HG02970 (cell line): Measurements from ENCODE around the gene RRH.
"Not testable (repeated sequence)": the region's sequence is repeated elsewhere in the genome, so short reads cannot be mapped to it uniquely, and the experiment has no call there.

Experiments used
- ATAC-seq: cut with Tn5 transposase; IDR thresholded peaks from one replicate; pipeline ENCODE4 v1.9.1; 2021; ENCODE audit warnings: mild to moderate bottlenecking, moderate library complexity, moderate number of reproducible peaks; ENCODE audit not compliant: unreplicated experiment, low FRiP score

Gene RRH

DNA sequence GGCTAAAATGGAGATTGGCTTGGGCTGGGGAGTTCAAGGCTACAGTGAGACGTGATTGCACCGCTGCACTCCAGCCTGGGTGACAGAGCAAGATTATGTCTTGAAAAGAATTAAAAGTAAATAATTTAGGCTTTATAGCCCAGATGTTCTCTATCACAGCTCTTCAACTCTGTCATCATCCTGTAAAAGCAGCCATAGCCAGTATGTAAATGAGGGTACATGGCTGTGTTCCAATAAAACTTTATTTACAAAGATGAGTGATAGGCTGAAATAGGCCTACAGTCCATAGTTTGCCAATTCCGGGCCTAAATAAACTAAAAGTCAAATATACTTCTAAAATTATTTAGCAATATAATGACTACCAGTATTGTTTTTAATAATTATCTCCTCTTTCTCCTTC is 9.2 kb downstream of the RRH start:
- ATAC-seq: no peak

DNA sequence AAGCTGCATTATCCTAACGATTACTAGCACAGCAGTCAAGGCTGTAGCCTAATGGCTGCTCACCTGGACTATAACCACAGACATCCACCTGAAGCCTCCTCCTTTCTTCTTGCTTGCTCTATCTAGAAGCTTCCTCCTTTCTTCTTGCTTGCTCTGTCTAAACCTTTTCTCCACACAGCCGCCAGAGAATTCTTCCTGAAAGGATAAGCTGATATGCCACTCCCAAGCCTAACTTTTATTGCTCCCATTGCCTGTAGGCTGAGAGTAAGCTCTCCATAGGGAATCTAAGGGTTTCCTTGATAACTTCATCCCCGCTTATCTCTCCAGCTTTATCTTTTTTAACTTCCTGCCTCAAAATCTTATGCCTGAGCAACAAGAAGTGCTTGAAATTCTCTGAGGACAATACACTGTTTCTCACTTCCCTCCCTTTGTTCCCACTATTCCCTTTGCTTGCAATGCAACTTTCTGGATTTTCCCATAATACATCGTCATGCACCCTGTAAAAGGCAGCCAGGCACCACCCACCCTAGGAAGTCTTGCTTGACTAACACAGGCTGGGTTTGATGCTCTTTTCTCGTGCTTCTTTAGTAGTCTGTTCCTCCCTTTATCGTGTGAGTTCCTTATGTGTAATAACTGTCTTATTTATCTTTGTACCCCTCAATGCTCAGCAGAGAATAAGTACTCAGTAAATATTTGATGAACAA is 18.8 kb downstream of the RRH start:
- no peak for ATAC-seq

DNA sequence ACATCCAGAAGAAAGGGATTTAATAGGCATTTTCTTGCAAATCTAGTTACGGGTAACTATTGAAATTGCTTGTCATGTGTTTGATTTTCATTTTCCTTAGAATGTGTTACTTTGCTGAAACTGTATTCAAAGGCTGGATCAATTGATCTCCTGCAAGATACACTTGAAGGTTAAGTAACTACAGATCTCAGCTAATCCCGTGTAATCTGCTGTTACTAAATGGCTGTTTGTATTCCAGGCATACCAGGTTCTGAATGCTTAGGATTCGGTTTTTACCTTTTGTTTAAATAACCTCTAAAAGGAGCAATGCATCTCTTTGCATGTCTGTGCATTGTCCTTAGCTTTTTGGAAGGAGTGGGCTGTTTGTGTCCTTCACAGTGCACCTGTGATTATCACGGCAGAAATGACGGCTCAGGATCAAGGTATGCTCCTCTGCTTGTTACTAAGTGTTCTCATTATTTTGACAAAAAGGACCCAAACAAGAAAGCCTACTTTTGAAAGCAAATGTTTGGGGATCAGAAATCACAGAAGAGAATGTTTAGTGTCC is 20.2 kb downstream of the RRH start, which contains the start of gene LRIT3:
Gene LRIT3, plus strand, starts transcription at position 212 of the 547 bp plus-strand sequence. Its CDS starts 95 bp downstream, at position 307.
- ATAC-seq: no peak

DNA sequence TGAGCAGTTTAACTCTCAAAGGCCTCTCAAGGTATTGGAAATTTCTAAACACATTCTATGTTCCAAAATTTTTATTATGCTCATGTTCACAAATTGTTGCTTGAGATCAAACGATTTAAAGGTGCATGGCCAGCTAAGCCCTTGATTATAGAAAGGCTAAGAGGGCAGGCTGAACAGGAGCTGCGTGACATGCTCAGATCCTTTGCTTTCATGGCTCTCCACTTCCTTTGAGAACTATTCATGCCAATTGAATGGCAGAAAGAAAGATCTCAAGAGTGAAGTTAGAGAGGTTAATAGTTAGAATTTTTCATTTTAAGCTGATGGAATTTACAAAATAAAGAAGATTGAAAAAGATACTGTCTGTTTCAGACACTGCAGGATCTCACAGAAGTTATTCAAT is 20.7 kb downstream of the RRH start:
- ATAC-seq: no peak

DNA sequence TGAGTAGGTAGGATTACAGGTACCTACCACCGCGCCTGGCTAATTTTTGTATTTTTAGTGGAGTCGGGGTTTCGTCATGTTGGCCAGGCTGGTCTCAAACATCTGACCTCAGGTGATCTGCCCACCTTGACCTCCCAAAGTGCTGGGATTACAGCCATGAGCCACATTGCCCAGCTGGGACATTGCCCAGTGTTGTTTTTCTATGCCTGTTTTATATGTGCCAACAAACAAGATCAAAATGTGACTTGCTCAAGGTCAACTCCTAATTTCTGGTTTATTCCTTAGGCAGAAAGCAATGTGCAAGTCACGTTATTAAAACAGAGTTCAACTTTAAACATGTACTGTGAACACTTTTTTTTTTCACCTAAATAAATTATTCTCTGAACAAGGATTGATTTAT is 22.8 kb downstream of the RRH start:
- no peak for ATAC-seq

DNA sequence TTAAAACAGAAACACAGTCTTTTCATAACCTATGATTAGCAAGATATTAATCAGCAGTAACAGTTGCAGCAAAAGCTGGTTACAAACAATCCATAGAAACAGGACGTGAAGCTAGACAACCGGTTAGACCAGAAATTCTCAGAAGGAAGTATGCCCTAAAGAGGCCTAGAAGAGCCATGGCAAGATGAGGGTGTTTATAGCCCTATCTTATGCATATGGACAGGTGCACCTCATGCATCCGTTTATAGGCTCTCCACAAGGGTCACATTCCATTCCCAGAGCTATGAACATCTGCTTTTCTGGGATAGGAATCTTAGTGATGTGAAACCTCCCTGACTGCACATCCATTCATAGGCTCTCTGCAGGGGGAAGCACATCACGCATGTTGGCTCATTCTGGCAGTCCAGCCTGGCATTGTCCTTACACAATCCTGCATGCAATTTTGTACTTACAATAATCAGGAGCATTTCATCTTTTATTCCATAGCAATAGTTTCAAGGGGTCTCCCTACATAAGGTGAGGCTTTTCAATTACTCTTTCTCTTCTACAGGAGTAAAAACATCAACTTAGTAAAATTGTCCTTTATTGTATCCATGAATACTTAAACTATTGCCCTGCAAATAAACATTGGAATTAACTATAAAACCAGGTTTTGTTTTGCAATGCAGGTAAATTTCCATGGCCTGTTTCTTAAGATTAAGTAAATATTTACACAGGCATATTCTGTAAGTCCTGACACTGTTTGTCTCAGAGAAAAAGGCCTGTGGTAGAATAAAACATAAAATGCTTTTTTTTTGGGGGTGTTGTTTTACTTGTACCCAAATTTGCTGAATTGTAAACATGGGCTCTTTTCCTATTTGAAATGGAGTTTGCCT is 31.9 kb downstream of the RRH start:
- ATAC-seq: not testable (repeated sequence)

DNA sequence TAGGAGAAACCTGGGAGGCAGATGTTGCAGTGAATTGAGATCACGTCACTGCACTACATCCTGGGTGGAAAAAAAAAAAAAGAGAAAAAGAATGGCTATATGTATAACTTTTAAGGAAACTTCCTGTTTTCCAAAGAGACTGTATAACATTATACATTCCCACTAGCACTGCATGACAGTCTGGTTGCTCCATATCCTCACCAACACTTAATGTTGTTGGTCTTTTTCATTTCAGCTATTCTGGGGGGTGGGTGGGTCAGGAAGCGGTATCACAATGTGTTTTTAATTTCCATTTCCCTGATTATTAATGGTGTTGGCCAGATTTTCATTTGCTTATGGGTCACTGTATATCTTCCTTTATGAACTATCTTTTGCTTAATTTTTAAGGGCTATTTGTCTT is 33.5 kb downstream of the RRH start:
- ATAC-seq: no peak

DNA sequence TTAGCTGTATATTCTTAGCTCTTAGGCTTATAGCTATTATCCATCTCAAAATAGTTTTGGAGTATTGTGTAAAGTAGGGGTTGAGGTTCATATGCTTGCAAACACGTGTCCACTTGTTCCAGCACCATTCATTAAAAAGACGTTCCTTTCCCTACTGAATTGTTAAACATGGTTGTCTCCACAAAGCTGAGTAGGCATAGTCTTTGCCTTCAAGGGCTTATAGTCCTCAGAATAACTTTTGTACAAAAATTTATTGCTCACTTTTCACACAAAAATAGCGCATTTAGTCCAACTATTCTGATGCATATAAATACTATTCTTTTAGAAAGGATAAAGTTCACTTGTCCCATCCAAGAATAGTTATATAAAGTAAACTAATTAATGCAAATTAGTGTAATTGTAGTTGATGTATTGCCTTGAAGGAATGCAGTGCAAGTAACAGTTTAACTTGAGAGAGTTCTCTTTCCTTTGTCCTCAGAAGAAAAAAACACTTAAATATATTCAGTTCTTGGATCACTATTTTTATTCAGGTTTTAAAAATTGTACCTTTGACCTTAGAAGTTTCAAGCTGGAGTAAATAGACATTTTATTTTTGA is 34.2 kb downstream of the RRH start:
- ATAC-seq: no peak

DNA sequence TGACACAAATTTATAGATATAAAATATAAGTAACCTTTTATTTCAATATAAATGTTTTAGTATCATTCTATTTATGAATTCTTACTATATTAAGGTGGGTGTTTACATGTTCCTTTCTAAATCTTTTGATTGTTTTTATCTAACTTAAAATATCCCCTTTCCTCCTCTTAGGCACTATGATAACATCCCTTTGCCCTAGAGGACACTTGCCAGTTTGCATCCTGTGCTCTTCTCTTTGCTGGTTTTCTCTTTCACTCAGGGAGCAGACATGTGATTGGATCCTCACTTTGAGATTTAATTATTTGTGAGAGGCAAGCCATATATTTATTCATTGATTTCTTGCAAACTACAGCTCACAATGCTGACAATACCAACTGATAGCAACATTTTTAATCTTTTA is 36.4 kb downstream of the RRH start:
- no peak for ATAC-seq

DNA sequence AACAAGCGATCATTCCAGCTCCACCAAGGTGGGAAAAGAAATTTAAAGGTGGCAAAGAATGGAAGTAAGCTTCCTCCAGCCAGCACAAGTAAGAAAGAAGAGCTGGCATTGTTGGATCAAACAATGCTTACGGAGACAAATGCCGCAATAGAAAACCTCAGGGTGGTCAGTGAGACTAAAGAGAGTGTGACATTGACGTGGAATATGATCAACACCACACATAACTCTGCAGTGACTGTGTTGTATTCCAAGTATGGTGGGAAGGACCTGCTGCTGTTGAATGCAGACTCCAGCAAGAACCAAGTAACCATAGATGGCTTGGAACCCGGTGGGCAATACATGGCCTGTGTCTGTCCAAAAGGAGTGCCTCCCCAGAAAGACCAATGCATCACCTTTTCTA is 42.3 kb downstream of the RRH start:
- ATAC-seq: no peak

DNA sequence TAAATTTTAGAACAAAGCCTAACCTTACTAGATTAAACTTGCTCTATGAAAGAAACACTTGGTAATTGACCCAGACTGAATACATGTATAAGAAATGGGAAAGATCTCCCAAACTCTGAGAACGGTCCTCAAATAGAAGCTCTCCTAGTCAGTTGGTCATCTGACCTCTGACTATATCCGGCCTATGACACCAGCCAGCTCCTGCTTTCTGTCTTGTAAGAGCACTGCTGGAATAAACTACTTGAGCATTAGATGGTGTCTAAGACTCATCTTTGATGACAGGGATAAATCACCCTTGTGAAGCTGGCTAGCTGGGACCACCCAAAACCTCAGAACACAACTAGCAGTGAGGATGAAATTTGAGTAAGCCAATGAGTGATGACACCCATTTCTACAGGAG is 44.3 kb downstream of the RRH start:
- no peak for ATAC-seq

DNA sequence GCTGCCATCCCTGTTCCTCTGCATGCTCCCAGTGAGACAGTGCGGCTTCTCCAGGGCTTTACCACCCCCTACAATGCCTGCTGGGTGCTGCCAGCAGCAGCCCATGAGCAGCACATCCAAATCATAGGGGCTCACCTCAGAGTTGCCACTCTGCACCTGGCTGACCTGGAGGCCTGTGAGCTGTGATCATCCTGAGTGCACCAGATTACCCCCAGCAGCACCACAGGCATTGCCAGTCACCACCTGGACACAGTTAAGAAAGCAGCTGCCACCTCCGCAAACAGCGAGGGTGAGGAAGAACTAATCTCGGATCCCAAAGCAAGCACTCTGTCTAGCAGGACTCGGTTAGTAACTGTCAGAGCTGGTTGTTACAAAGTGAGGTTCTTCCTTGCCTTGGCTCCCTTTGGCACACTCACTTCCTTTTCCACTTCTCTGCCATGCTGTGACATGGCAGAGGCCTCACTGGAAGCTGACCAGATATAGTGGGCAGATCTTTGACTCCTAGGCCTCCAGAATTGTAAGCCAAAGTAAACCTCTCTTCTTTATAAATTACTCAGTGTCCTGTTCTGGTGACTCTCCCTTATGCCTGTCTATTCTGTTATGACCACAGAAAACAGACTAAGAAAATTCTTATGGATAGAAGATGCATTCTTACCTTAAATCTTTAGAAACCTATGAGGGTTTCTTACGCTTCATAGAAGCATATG is 45.3 kb downstream of the RRH start:
- no peak for ATAC-seq

DNA sequence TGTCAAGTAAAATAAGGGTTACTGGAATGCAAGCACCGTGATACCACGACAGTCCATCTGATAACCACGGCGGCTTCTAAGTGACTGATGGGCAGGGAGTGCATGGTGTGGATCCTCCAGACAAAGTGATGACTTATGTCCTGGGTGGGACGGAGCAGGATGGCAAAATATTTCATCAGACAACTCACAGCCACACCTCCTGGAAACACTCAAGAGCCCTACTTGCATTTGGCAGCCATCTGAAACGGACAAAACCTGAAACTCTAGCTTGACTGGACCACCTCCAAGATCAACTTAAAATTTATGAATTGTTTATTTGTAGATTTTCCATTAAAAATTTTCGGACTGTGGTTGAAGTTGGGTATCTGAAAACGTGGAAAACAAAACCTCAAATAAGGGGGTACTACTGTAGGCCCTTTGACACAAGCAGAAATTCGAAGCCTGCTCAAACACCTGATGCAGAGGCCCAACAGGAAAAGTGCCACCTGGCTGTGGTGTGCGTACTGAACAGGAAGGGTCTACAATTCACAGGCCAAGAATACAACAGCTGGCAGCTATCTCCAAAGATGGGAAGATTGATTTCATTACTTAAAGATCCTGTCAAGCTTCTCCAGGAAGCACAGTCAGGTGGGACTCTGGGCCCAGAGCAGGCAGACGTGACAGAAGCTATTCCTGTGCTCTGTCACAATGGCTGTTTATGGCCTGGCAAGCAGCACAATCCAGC is 46.2 kb downstream of the RRH start:
- no peak for ATAC-seq

DNA sequence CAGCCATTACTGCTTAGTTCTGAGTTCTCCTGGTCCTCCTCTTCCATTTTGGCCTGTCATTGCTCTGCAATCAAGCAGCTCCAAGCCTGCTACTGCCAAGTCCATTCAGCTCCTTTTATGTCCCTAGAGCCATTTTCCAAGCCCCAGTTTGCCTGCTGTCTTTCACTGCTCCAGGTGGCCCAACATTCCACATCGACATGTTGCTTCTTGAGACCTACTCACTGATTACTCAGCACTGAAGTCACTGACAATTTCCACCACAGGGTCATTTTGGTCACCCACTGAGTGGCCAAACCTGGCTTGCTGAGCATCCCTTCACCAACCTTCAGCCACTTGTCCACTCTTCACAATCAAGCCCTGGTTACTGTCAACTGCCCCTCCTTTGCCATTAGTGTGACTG is 47.3 kb downstream of the RRH start:
- no peak for ATAC-seq

DNA sequence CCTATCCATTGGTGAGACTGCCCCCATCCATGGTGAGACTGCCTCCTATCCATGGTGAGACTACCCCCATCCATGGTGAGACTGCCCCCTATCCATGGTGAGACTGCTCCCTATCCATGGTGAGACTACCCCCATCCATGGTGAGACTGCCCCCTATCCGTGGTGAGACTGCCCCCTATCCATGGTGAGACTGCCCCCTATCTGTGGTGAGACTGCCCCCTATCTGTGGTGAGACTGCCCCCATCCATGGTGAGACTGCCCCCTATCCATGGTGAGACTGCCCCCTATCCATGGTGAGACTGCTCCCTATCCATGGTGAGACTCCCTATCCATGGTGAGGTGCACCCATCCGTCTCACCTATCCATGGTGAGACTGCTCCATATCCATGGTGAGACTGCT is 47.8 kb downstream of the RRH start:
- ATAC-seq: not testable (repeated sequence)

DNA sequence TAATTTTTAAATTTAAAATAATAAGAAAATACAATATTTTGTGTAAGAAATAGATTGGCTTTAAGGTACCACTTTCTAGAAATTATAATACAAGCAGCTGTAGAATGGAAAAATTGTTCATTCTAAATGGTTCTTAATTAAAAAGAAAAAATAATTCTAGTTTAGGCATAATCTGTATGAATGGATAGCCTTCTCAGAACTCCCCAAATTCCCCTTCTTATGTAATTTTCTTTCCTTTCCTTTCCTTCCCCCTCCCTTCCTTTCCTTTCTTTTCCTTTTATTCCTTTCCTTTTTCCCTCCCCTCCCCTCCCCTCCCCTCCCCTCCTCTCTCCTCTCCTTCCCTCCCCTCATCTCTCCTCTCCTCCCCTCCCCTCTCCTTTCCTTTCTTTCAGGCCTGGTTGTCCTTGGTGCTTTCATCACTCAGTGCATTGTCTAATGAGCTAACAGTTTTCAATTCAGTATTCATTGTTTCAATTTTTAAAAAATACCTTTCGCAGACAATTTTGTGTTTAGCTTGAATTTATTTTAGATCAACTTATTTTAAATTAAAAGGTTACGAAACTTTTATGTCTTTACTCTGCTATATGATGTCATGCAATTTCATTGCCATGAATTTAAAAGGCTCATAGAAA is 49.0 kb downstream of the RRH start:
- no peak for ATAC-seq

DNA sequence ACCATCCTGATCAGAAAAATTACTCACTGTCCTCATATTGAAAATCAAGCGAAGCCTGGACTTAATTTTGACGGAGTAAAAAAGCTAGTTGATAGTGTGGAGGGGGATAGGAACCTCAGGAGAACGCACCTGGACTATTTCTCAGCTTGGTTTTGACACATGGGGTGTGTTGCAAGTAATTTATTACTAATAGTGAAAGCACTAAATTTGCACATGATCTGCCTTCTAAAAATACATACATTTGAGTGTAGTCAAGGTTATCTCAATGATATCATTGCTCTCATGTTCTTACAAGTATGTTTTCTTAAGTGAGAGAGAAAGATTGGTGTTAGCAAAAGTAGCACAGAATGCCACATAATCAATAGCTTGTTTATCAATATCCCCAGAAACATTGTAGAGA is 49.6 kb downstream of the RRH start:
- ATAC-seq: no peak

DNA sequence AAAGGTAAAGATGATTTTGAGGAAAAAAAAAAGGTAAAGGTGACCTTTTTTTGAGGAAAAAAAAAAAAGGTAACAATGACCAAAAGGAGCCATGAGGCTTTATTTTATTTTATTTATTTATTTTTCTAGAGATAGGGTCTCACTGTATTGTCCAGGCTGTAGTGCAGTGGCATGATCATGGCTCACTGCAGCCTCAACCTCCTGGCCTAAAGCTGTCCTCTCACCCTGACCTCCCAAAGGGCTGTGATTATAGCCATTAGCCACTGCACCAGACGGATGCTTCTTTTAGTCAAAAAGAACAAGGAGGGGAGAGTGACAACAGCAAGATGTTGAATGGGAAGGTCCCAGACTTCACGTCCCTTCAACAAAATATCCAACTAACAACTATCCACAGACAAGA is 50.6 kb downstream of the RRH start:
- ATAC-seq: no peak

DNA sequence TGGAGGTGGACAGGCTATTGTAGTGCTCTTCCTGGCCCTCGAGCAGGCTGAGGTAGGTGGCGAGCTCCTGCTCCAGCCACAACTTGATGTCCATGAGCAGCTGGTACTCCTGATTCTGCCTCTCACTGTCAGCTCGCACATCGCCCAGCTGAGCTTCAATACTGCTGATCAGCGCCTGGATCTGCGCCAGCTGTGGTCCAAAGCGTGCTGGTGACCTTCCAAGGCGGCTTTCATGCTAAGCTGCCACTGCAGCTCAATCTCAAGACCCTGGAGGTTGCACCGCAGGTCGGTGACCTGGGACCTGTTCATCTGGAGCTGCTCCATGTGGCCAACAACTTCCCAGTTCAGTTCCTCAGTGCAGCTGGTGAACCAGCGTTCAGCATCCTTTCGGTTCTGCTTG is 51.3 kb downstream of the RRH start:
- ATAC-seq: no peak
